AG08395 (cell line): ENCODE data around the gene SPIRE2.
"Not testable (repeated sequence)": the region's sequence is repeated elsewhere in the genome, so short reads cannot be mapped to it uniquely, and the experiment has no call there.

Source experiments
- DNase-seq: peaks from one replicate; pipeline ENCODE4 v3.0.0; 2012; ENCODE audit warnings: mixed read lengths, low spot score

SPIRE2 gene

GRCh38 chr16:89828199-89828869, at the start of gene SPIRE2:
Gene SPIRE2 (plus strand): TSS chr16:89828475. CDS start chr16:89828551, 76 bp downstream.
- DNase-seq, result peak; percentile 82

- DNase-seq, result no peak
Observed at GRCh38 chr16:89779231-89779908, 48.9 kb upstream of the SPIRE2 start.

GRCh38 chr16:89779909-89780305, 48.4 kb upstream of the SPIRE2 start:
- DNase-seq, result no peak

- no peak for DNase-seq
Observed at GRCh38 chr16:89782489-89782888, 45.8 kb upstream of the SPIRE2 start.

GRCh38 chr16:89783952-89784351, 44.3 kb upstream of the SPIRE2 start:
- DNase-seq, result not testable (repeated sequence)

GRCh38 chr16:89784406-89784805, 43.9 kb upstream of the SPIRE2 start:
- DNase-seq, result no peak

GRCh38 chr16:89785523-89786155, 42.6 kb upstream of the SPIRE2 start:
- no peak for DNase-seq

GRCh38 chr16:89786474-89787364, 41.6 kb upstream of the SPIRE2 start:
- DNase-seq, result no peak

GRCh38 chr16:89787365-89787805, 40.9 kb upstream of the SPIRE2 start:
- DNase-seq, result no peak

- no peak for DNase-seq
Observed at GRCh38 chr16:89791278-89791995, 36.8 kb upstream of the SPIRE2 start.

- not testable (repeated sequence) for DNase-seq
Observed at GRCh38 chr16:89793092-89793491, 35.2 kb upstream of the SPIRE2 start.

GRCh38 chr16:89793955-89794354, 34.3 kb upstream of the SPIRE2 start:
- no peak for DNase-seq

- DNase-seq, result no peak
Observed at GRCh38 chr16:89795676-89796075, 32.6 kb upstream of the SPIRE2 start.

- DNase-seq, result no peak
Observed at GRCh38 chr16:89796104-89796503, 32.2 kb upstream of the SPIRE2 start.

- no peak for DNase-seq
Observed at GRCh38 chr16:89798126-89798525, 30.1 kb upstream of the SPIRE2 start.

- no peak for DNase-seq
Observed at GRCh38 chr16:89798832-89799370, 29.4 kb upstream of the SPIRE2 start.

GRCh38 chr16:89801800-89802199, 26.5 kb upstream of the SPIRE2 start:
- DNase-seq, result no peak

GRCh38 chr16:89805136-89805905, 23.0 kb upstream of the SPIRE2 start:
- DNase-seq, result peak; percentile 66

GRCh38 chr16:89806589-89807193, 21.6 kb upstream of the SPIRE2 start:
- DNase-seq, result not testable (repeated sequence)

GRCh38 chr16:89808475-89808874, 19.8 kb upstream of the SPIRE2 start:
- no peak for DNase-seq
